ENCODE measurements around the gene MTG1. TPM values are rescaled to one million over a fixed set of nuclear protein-coding genes. Genes with fewer than 3 reads are reported as not detected.
"Not testable (repeated sequence)": the region's sequence is repeated elsewhere in the genome, so short reads cannot be mapped to it uniquely, and the experiment has no call there.

The MTG1 gene
- total and polyA plus RNA-seq, 8 donors, result 17.2 to 62.9 (median 23.1) TPM

DNA sequence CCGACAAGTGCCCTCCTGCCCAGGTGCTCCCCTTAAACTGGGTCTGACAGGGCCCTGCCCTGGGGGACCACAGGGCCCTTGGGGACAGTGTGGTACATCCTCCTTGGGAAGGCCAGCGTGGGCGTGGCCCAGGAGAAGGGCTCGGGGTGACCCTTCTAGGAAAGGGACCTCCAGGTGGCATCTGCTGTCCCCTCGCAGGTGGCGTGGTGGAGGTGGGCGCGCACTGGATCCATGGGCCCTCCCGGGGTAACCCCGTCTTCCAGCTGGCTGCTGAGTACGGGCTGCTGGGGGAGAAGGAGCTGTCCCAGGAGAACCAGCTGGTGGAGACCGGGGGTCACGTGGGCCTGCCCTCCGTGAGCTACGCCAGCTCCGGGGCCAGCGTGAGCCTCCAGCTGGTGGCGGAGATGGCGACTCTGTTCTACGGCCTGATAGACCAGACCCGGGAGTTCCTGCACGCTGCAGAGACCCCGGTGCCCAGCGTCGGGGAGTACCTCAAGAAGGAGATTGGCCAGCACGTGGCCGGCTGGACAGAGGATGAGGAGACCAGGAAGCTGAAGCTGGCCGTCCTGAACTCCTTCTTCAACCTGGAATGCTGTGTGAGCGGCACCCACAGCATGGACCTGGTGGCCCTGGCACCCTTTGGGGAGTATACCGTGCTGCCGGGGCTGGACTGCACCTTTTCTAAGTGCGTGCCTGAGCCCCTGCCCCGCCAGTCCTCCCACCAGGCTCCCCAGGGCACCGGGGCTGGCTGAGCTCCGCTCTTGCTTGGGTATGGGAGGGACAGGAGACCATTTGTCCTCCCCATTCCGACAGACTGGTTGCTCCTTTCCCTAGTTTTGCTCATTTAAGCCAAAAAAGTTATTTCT is 13.9 kb upstream of the MTG1 start:
- intact Hi-C loops (cut with DNase I), result no loop called here
- peaks cover 0 to 2% (median 0%) of the 10 kb centered on the region in 3 donors for H3K4me1 ChIP-seq
- TF ChIP-seq, protein P1, sequence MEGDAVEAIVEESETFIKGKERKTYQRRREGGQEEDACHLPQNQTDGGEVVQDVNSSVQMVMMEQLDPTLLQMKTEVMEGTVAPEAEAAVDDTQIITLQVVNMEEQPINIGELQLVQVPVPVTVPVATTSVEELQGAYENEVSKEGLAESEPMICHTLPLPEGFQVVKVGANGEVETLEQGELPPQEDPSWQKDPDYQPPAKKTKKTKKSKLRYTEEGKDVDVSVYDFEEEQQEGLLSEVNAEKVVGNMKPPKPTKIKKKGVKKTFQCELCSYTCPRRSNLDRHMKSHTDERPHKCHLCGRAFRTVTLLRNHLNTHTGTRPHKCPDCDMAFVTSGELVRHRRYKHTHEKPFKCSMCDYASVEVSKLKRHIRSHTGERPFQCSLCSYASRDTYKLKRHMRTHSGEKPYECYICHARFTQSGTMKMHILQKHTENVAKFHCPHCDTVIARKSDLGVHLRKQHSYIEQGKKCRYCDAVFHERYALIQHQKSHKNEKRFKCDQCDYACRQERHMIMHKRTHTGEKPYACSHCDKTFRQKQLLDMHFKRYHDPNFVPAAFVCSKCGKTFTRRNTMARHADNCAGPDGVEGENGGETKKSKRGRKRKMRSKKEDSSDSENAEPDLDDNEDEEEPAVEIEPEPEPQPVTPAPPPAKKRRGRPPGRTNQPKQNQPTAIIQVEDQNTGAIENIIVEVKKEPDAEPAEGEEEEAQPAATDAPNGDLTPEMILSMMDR (IDR thresholded peaks at IDR 0.05), result no peak
- peak overlapping the region; percentile 71 to 88 (median 86) for H3K4me3 ChIP-seq
- WGBS, 2 donors, result 92 to 93% methylated on average over 36 of the region's 36 CpGs
- ATAC-seq, result peak in 2 of 4 donors; percentile 2
- peak in 1 of 6 donors; percentile 63 for DNase-seq
- no peaks in the 10 kb centered on the region for H3K9me3 ChIP-seq
- no peaks in the 10 kb centered on the region for H3K27me3 ChIP-seq
- H3K27ac ChIP-seq, result peak overlapping the region in 1 of 4 donors; percentile 46
- H3K36me3 ChIP-seq, result no peaks in the 10 kb centered on the region
- FAIRE-seq, result no peak

DNA sequence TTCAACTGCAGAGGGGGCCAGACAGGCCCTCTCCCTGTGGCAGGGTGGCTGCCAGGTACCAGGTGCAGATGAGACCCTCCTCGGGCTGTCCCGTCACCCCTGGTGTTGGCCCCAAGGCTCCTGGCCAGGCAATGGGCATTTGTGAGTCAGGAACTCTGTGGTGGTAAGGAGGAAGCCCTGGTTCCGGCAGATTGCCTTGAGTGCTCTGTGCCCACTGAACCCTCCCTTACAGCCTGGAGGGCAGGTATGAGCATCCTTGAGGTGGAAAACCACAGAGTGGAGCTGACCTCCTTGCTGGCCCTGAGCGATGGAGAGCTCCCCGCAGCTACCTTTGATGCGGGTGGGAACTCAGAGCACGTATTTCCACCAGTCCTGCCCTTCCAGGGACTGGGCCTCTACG is 12.9 kb upstream of the MTG1 start:
- DNase-seq (peak in 1 of 6 donors; percentile 32), ATAC-seq (no peak), FAIRE-seq (no peak)
- Histone ChIP-seq H3K27ac (no peak overlapping the region), H3K4me3 (no peak overlapping the region), H3K4me1 (peaks cover 0 to 2% (median 0%) of the 10 kb centered on the region in 3 donors), H3K9me3 (no peaks in the 10 kb centered on the region), H3K27me3 (no peaks in the 10 kb centered on the region), H3K36me3 (no peaks in the 10 kb centered on the region)
- intact Hi-C loops (cut with DNase I), result no loop called here
- TF ChIP-seq, protein P1 (IDR thresholded peaks at IDR 0.05), result no peak
- WGBS, 2 donors, result 93 to 94% methylated on average over 8 of the region's 8 CpGs

DNA sequence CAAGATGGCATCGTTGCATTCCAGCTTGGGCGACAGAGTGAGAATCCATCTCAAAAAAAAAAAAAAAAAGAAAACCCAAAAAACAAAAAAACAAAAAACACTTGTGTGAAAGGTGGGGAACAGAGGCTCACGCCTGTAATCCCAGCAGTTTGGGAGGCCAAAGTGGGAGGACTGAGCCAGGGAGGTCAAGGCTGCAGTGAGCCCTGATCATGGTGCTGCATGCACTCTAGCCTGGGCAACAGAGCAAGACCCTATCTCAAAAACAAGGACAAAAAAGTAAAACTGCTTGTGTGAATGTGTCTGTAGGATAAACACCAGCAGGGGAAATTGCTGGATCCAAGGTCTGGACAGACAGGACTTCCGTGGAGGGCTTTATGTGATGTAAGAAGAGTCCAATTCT is 10.4 kb upstream of the MTG1 start:
- H3K4me1 ChIP-seq, result no peaks in the 10 kb centered on the region
- DNase-seq, result no peak
- H3K27ac ChIP-seq, result no peak overlapping the region
- no peaks in the 10 kb centered on the region for H3K9me3 ChIP-seq
- H3K36me3 ChIP-seq, result no peaks in the 10 kb centered on the region
- no peak overlapping the region for H3K4me3 ChIP-seq
- TF ChIP-seq, protein P1 (IDR thresholded peaks at IDR 0.05), result no peak
- WGBS, 2 donors, result 89 to 97% methylated on average over 4 of the region's 4 CpGs
- no peaks in the 10 kb centered on the region for H3K27me3 ChIP-seq
- ATAC-seq, result no peak
- no peak for FAIRE-seq
- intact Hi-C loops (cut with DNase I), result no loop called here

DNA sequence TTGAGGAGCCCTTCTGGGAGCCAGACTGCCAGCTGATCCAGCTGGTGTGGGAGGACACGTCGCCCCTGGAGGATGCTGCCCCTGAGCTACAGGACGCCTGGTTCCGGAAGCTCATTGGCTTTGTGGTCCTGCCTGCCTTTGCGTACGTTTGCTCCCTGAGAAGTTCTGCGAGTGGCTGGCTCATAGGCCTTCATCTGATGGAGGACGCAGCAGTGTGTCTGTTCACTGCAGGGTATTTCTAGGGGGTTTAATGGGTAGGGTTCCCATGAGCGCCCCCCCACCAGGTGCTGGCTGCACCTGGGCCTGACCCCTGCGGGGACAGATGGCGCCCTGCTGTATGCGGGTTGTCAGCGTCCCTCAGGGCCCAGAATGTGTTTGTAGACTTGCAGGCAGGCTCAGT is 9.9 kb upstream of the MTG1 start:
- ATAC-seq (no peak), FAIRE-seq (no peak), DNase-seq (peak in 1 of 6 donors; percentile 10)
- Histone ChIP-seq H3K27me3 (no peaks in the 10 kb centered on the region), H3K36me3 (no peaks in the 10 kb centered on the region), H3K4me1 (no peaks in the 10 kb centered on the region), H3K4me3 (no peak overlapping the region), H3K27ac (no peak overlapping the region), H3K9me3 (no peaks in the 10 kb centered on the region)
- WGBS, 2 donors, result 88 to 93% methylated on average over 13 of the region's 13 CpGs
- TF ChIP-seq, protein P1 (IDR thresholded peaks at IDR 0.05), result no peak
- intact Hi-C loops (cut with DNase I), result no loop called here

DNA sequence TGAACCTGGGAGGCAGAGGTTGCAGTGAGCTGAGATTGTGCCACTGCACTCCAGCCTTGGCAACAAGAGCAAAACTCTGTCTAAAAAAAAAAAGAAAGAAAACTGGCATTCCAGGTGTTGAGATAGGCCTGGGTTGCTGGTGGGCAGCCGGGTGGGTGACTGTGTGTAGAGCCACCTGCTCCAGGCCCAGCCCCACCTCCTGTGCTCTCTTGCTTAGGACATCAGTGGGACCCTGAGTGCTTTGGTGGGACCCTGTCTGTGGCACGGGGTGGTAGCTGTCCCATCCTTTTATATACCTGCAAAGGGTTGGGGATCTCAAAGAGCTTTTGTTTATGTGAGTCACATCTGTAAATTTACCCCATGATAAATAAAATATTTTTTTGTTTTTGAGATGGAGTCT is 8.7 kb upstream of the MTG1 start:
- Histone ChIP-seq H3K36me3 (no peaks in the 10 kb centered on the region), H3K27me3 (no peaks in the 10 kb centered on the region), H3K4me1 (no peaks in the 10 kb centered on the region), H3K4me3 (no peak overlapping the region), H3K9me3 (no peaks in the 10 kb centered on the region), H3K27ac (no peak overlapping the region)
- intact Hi-C loops (cut with DNase I), result no loop called here
- TF ChIP-seq, protein P1 (IDR thresholded peaks at IDR 0.05), result no peak
- FAIRE-seq (no peak), DNase-seq (no peak), ATAC-seq (no peak)
- 91 to 100% methylated on average over 2 of the region's 2 CpGs for WGBS, 2 donors

DNA sequence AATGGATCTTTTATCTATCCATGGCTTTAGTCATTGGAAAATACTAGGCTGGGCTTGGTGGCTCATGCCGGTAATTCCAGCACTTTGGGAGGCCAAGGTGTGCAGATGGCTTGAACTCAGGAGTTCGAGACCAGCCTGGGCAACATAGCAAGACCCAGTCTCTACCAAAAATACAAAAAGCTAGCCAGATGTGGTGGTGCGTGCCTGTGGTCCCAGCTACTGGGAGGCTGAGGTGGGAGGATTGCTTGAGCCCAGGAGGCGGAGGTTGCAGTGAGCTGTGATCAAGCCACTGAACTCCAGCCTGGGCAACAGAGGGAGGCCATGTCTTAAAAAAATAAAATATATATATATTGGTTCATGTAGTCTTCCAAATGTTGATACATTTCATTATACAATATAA is 7.0 kb upstream of the MTG1 start:
- H3K27me3 ChIP-seq; ATAC-seq; H3K36me3 ChIP-seq; H3K9me3 ChIP-seq; H3K27ac ChIP-seq; H3K4me3 ChIP-seq; FAIRE-seq; H3K4me1 ChIP-seq; intact Hi-C loops (cut with DNase I): not testable (repeated sequence)
- 96 to 98% methylated on average over 4 of the region's 4 CpGs for WGBS, 2 donors
- peak in 1 of 6 donors; percentile 3 for DNase-seq

Data from pancreas (tissue), 10 donors.